ENCODE measurements around the gene FAM117A. TPM values are rescaled to one million over a fixed set of nuclear protein-coding genes. Genes with fewer than 3 reads are reported as not detected.

FAM117A gene
- total and polyA plus RNA-seq, 12 donors = 4.6 to 16.3 (median 10.3) TPM

DNA sequence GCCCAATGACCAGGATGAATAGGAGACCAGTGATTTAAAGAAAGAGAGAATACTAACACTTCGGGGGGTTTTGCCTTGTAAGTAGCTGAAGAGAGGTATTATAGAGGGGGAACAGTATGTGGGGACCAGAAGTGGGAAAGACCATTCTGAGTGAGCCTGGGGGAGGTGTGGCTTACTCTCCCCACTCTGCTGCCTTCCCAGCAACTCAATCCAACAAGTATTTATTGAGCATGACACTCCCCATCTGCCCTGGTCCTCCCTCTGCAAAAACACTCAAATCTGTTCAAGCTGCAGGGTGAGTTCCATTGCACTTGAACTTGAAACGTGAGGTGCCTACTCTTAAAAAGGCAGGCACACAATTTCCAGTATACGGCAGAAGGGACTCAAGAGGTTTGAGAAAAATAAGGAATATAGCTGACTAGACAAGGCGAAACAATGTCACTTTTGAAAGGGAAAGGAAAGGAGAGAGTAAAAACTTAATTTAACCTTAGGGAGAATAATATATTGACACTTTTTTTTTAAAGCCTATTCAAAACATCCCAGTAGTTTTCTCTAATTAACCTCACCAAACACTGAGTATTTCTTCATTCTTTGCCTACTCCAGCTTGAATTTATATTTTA is 8.2 kb downstream of the FAM117A start:
- TF ChIP-seq, protein P1, sequence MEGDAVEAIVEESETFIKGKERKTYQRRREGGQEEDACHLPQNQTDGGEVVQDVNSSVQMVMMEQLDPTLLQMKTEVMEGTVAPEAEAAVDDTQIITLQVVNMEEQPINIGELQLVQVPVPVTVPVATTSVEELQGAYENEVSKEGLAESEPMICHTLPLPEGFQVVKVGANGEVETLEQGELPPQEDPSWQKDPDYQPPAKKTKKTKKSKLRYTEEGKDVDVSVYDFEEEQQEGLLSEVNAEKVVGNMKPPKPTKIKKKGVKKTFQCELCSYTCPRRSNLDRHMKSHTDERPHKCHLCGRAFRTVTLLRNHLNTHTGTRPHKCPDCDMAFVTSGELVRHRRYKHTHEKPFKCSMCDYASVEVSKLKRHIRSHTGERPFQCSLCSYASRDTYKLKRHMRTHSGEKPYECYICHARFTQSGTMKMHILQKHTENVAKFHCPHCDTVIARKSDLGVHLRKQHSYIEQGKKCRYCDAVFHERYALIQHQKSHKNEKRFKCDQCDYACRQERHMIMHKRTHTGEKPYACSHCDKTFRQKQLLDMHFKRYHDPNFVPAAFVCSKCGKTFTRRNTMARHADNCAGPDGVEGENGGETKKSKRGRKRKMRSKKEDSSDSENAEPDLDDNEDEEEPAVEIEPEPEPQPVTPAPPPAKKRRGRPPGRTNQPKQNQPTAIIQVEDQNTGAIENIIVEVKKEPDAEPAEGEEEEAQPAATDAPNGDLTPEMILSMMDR (IDR thresholded peaks at IDR 0.05) = no peak
- no peak for TF ChIP-seq POLR2A (IDR thresholded peaks at IDR 0.05)
- intact Hi-C loops (cut with DNase I) = no loop called here
- no peaks in the 10 kb centered on the region for H3K36me3 ChIP-seq (replicated peaks in 1 of 2)
- no peak overlapping the region for H3K27ac ChIP-seq
- WGBS, 4 donors = 85 to 91% (median 89%) methylated on average over 4 of the region's 4 CpGs
- no peaks in the 10 kb centered on the region for H3K4me1 ChIP-seq (replicated peaks in 1 of 2)
- H3K27me3 ChIP-seq = no peaks in the 10 kb centered on the region
- H3K9me3 ChIP-seq (replicated peaks in 1 of 3) = no peaks in the 10 kb centered on the region
- H3K4me3 ChIP-seq = no peak overlapping the region
- no peak for DNase-seq

GRCh38 chr17:49753959-49754391 is 10.0 kb downstream of the FAM117A start:
- Histone ChIP-seq H3K4me1 (replicated peaks in 1 of 2) (no peaks in the 10 kb centered on the region), H3K4me3 (no peak overlapping the region), H3K9me3 (replicated peaks in 1 of 3) (no peaks in the 10 kb centered on the region), H3K36me3 (replicated peaks in 1 of 2) (no peaks in the 10 kb centered on the region), H3K27me3 (no peaks in the 10 kb centered on the region), H3K27ac (no peak overlapping the region)
- no peak for DNase-seq
- 75 to 88% (median 79%) methylated on average over 8 of the region's 8 CpGs for WGBS, 4 donors
- TF ChIP-seq, protein P1 (IDR thresholded peaks at IDR 0.05) = no peak
- TF ChIP-seq POLR2A (IDR thresholded peaks at IDR 0.05) = no peak
- intact Hi-C loops (cut with DNase I) = no loop called here

DNA sequence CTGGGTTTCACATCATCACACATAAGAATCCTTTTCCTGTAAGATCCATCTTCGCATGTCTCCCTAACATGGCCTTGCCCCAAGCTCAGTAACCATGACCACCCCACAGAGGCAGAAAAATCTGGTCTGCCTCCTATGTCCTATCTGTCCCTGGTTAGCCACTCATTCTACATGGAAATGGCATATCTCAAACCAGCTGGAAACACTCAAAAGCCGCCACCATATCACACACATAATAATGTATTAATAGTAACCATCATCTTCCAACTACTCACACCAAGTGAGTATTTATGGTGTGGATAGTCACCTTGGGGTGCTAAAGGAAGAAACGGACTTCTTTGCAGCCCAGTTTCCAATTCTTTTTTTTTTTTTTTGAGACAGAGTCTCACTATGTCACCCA is 11.4 kb downstream of the FAM117A start:
- Histone ChIP-seq H3K4me3 (no peak overlapping the region), H3K27ac (no peak overlapping the region), H3K27me3 (no peaks in the 10 kb centered on the region), H3K36me3 (replicated peaks in 1 of 2) (no peaks in the 10 kb centered on the region), H3K4me1 (replicated peaks in 1 of 2) (no peaks in the 10 kb centered on the region), H3K9me3 (replicated peaks in 1 of 3) (no peaks in the 10 kb centered on the region)
- intact Hi-C loops (cut with DNase I) = no loop called here
- TF ChIP-seq POLR2A (IDR thresholded peaks at IDR 0.05) = no peak
- TF ChIP-seq, protein P1 (IDR thresholded peaks at IDR 0.05) = no peak
- WGBS, 4 donors = 76 to 85% (median 84%) methylated on average over 3 of the region's 3 CpGs
- DNase-seq = no peak

GRCh38 chr17:49749730-49750129 is 14.2 kb downstream of the FAM117A start:
- H3K9me3 ChIP-seq (replicated peaks in 1 of 3) = no peaks in the 10 kb centered on the region
- no peak for TF ChIP-seq POLR2A (IDR thresholded peaks at IDR 0.05)
- TF ChIP-seq, protein P1 (IDR thresholded peaks at IDR 0.05) = no peak
- intact Hi-C loops (cut with DNase I) = no loop called here
- H3K4me3 ChIP-seq = no peak overlapping the region
- H3K27me3 ChIP-seq = no peaks in the 10 kb centered on the region
- DNase-seq = no peak
- no peaks in the 10 kb centered on the region for H3K4me1 ChIP-seq (replicated peaks in 1 of 2)
- H3K36me3 ChIP-seq (replicated peaks in 1 of 2) = no peaks in the 10 kb centered on the region
- no peak overlapping the region for H3K27ac ChIP-seq
- 92 to 95% (median 93%) methylated on average over 3 of the region's 3 CpGs for WGBS, 4 donors

Data from adrenal gland (tissue), 12 donors.